Right ventricle myocardium inferior (tissue), 1 donor: ENCODE results near the gene AKAP6. TPM values are rescaled to one million over a fixed set of nuclear protein-coding genes. Genes with fewer than 3 reads are reported as not detected.

ENCODE experiments used
- ATAC-seq: fragments of 200-7000 bp; cut with Tn5 transposase; one replicate; pipeline ENCODE4 v1.9.1; 2020; ENCODE audit warnings: mild to moderate bottlenecking, moderate library complexity
- DNase-seq: peaks from one replicate; pipeline ENCODE4 v3.0.0; 2021; ENCODE audit errors: missing footprints
- intact Hi-C: fragments of 100-400 bp; cut with DNase I; formaldehyde crosslinking; loops from one replicate; pipeline ENCODE4 v1.11.0; 2022
- long read RNA-seq: library from polyadenylated mRNA; unstranded; transcript quantifications from one replicate; pipeline ENCODE4 v2.0.0, GENCODE V29; 2021
- total RNA-seq: library from RNA; stranded (reverse); fragmentation: NEBNext Ultra II Directional; extraction: Animal tissue kit (Norgen Biotek cat#: 25700); gene quantifications from one replicate; pipeline ENCODE4 v1.2.1, GENCODE V29; 2021
- donor health status: DM: no; HTN: yes; CAD: no; lungs with severe emphysema.

The AKAP6 gene
- 160 TPM for total RNA-seq
- long read RNA-seq, partial matches to known transcripts, result 14 of 23 reads
- long read RNA-seq, other reads (novel, unspliced or antisense), result 9 of 23 reads

GRCh38 chr14:32329146-32329545 is at the start of gene AKAP6:
TSS of gene AKAP6 (plus strand) at chr14:32329298. CDS start at chr14:32433494, 104,196 bp downstream.
- ATAC-seq (no peak), DNase-seq (no peak)
- intact Hi-C loops, result no loop called here

DNA sequence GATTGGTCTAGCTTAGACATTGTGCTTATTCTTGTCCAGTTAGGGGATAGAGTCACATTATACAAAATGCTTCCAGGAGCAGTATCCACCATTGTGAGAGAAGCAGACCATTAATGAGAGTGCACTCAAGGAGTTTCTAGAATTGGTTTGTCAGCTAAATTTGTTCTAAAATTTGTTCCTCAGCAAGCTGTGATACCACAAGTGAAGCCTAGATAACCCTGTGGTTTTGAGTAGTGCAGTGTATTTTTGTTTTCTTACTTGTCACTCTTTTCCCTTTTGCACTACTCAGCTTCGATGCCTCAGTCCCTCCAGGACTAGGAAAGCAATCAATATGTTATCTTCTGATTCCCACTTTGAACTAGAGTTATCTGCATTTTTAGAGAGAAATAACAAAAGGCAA is 42.5 kb upstream of the AKAP6 start:
- ATAC-seq, result no peak
- intact Hi-C loops, result no loop called here
- no peak for DNase-seq

- DNase-seq (no peak), ATAC-seq (no peak)
- intact Hi-C loops, result no loop called here
These were observed 32.7 kb upstream of the AKAP6 start for GRCh38 chr14:32296366-32296765.

DNA sequence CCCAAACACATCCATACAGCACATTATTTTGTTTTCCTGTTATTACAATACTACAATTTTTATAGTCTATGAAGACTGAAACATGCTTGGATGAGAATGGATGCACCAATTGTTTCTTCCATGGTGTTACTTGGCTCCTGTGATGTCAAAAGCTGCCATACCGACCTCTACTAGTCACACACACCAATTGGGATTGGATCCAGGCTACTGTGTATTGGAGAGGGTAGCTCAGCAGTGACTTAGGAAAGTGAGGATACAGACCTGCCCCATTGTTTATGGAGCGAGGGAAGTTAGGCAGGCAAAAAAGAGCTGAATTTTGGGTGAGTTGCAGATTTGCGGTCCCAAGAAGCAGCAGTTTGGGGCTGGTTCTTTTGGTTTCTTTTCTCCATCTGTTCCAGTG is 30.8 kb upstream of the AKAP6 start:
- DNase-seq (no peak), ATAC-seq (no peak)
- intact Hi-C loops, result no loop called here

GRCh38 chr14:32300136-32300535 is 29.0 kb upstream of the AKAP6 start:
- DNase-seq, result no peak
- ATAC-seq, result peak; percentile 42
- intact Hi-C loops, result no loop called here

- intact Hi-C loops, result no loop called here
- ATAC-seq, result no peak
- DNase-seq, result no peak
These were observed 25.2 kb upstream of the AKAP6 start for GRCh38 chr14:32303865-32304264.

- ATAC-seq, result no peak
- intact Hi-C loops, result no loop called here
- no peak for DNase-seq
These were observed 24.8 kb upstream of the AKAP6 start for GRCh38 chr14:32304296-32304695.

DNA sequence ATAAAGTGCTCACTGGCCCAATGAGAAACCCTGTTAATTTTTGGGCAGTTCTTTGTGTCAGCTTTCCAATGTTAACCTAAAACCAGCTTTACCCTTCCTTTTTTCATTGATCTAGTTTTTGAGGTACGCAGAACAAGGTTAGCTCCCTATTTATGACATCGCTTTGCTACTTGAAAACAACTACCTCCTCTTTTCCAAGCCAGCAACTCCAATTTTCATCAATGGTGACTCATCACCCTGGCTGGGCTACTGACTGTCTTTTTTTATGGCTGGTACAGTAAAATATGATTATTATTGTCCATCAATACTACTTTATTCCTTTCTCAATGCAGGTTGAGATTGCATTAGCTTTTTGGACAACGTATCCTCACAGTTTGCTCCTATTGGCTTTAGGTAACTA is 22.5 kb upstream of the AKAP6 start:
- intact Hi-C loops, result no loop called here
- ATAC-seq, result no peak
- DNase-seq, result no peak

- ATAC-seq (no peak), DNase-seq (peak; percentile 28)
- intact Hi-C loops, result no loop called here
These were observed 21.1 kb upstream of the AKAP6 start for GRCh38 chr14:32307881-32308582.

DNA sequence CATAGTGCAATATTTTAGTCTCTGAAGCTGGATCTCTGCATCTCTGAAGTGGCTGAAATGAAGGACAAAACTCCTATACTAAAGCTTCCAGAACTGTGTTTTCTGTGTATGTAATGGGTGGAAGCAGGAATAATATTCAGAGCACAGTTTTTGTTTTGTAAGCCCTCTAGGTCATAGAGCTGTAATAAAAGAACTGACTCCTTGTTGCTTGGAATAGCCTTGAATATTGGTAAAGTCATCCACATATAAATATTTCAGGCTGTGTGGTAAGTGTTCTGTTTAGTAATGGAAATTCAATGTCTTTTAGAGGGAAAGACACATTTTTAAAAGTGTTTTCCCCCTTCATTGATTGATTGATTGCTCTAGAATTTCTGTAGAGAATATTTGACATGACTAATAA is 18.2 kb upstream of the AKAP6 start:
- intact Hi-C loops, result no loop called here
- ATAC-seq (no peak), DNase-seq (no peak)

GRCh38 chr14:32311294-32312009 is 17.6 kb upstream of the AKAP6 start:
- ATAC-seq (peak; percentile 28), DNase-seq (no peak)
- intact Hi-C loops, result no loop called here

- DNase-seq, result no peak
- intact Hi-C loops, result no loop called here
- ATAC-seq, result no peak
These were observed 17.1 kb upstream of the AKAP6 start for GRCh38 chr14:32312010-32312331.

DNA sequence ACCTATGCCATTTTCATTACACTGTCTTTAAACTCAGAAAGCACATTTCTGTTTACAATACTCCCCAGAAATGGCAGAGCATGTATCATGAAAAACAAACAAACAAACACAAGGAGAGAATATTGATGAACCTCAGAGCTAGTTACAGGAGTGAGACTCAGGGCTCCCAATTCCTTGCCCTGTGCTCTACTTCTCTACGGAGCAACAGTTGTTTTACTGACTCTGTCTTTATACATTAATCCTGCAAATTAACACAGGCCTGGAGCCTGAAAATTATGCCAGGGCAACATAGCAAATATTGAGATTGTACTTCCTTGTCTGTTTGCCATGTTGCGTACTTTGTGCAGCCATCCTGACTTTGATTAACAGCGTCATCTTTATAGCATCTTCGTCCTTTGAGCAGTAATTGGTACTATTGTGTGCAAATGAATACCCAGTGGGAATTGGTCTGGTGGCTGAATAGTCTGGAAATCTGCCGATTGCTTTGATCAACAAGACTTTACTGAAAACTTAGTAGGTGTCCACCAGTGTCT is 15.2 kb upstream of the AKAP6 start:
- intact Hi-C loops, result no loop called here

DNA sequence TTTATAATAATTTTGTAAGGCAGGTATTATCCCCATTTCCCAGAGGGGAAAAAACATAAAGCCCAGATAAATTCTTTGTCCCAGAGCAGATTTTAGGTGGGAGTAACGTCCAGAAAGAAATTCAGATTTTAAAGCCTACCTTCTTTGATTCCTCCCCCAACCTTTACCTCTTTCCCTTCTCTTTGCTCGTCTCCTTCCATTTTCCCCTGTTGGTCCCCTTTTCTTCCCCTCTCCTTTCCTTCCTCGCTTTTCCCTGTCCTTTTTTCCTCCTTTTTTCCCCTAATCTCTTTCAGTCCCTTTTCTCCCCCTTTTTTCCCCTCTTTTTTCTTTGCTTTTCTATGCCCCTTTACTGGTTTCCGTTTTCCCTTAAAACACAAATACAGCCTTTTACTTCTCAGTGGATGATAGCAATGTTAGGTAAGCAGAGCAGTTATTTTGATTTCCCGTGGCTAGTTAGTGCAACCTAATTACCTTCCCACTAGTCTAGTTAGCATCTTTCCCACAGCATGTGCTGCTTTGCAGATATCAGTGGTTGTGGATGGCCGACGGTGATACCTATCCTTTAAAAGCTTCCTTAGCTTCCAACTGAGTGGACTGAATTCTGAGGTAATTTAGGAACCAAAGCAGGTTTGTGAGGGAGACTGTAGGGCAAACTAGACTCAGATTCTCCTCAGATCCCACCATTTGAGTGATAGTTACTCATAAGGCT is 10.9 kb upstream of the AKAP6 start:
- DNase-seq (no peak), ATAC-seq (no peak)
- intact Hi-C loops, result no loop called here

More for the DNA sequence above, 15.2 kb upstream of the AKAP6 start:
- no peak for ATAC-seq
- no peak for DNase-seq

GRCh38 chr14:32319368-32320049 is 9.6 kb upstream of the AKAP6 start:
- DNase-seq (no peak), ATAC-seq (no peak)
- intact Hi-C loops, result no loop called here

- DNase-seq (no peak), ATAC-seq (no peak)
- intact Hi-C loops, result no loop called here
These were observed 4.5 kb upstream of the AKAP6 start for GRCh38 chr14:32324601-32325000.

GRCh38 chr14:32327255-32327961 is 1.7 kb upstream of the AKAP6 start:
- ATAC-seq, result no peak
- intact Hi-C loops, result no loop called here
- DNase-seq, result no peak

DNA sequence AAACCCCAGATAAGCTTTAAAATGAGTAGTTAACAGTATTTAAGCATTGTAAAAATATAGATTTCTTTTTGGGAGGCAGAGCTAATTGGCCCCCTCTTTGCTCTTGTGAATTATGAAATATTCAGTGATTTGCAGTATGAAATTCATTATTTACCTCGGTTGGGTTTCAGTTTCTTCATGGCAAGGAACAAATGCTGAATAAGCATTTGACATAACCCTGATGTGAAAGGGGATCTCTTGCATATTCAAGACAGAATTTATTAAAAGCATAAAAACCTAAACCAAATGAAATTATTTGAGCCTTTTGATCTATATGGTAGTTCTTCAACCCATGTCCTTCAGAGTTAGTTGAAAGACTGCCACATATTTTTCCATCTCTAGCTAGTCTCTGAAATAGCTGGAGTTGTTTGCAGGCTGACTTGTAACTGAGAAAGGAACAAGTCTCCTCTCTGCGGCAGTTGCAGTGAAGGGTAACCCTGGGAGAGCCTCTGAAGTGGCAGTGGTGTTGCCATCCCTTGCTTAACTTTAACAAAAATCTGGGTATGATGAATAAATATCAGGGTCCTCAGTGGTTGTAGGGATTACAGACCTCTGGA is 690 bp downstream of the AKAP6 start:
- DNase-seq (no peak), ATAC-seq (no peak)
- intact Hi-C loops, result no loop called here
